Amniotic epithelial cell (primary cell): ENCODE results near the gene GPNMB.

ENCODE experiments used
- DNase-seq: peaks from one replicate; pipeline ENCODE4 v3.0.0-alpha.2; 2010; ENCODE audit warnings: low read depth

The GPNMB gene

DNA sequence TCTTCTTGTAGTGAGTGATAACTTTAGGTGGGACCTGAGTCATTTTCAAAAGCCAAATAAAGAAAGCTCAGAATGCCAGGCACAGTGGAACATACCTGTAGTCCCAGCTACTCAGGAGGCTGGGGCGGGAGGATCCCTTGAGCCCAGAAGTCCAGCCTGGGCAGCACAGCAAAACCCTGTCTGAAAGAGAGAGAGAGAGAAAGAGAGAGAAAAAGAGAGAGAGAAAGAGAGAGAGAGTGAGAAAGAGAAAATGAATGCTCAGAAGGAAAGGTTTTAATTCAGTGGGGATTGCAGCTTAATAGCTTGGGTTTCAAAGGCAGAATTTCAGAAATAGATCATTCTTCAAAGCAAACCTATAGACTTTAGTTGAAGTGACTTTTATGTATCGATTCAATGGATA, 25.7 kb downstream of the GPNMB start:
- no peak for DNase-seq

DNA sequence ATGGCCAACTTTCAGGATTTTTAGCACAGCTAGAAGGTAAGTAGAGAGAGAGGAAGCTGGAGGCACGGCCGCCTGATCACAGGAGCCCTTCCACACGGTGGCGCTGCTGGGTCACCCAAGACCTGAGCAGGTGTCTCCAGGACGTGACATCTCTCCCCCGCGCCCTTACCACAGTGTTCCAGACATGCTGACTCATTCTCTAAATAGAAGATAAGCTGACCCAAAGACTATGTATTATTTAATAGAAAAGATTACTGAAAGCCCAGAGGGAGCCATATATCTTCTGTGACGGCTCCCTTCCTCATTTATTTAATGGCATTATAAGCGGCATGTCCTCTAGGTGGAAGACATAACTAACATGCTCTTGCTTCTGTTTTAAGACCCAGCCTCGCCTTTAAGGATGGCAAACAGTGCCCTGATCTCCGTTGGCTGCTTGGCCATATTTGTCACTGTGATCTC, 26.6 kb downstream of the GPNMB start:
- peak; percentile 96 for DNase-seq

DNA sequence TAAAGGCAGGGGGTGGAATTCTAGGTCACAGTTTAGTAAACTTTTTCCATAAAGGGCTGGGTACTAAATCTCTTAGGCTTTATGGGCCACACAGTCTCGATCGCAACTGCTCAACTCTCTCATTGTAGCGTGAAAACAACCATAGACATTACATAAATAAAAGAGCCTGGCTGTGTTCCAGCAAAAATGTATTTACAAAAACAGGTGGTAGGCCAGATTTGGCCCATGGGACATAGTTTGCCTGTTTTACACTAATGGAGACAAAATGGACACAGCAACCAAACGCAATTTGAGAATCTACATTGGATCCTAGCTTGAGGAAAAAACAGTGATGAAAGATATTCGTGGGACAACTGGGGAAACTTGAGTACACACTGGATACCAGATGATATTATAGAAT, 29.3 kb downstream of the GPNMB start:
- no peak for DNase-seq

DNA sequence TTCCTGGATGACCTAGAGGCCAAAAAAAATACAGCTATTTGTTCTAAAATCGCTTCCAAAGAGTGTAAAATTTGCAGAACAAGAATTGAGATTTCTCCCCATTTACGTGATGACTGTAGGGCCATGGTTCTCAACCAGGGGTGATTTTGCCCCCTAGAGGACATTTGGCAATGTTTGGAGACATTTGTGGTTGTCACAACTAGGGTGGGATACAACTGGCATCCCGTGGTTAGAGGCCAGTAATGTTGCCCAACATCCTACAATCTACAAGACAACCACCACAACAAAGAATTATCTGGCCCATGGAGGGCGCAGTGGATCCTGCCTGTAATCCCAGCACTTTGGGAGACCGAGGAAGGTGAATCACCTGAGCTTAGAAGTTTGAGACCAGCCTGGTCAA, 29.8 kb downstream of the GPNMB start:
- DNase-seq, result peak; percentile 25

DNA sequence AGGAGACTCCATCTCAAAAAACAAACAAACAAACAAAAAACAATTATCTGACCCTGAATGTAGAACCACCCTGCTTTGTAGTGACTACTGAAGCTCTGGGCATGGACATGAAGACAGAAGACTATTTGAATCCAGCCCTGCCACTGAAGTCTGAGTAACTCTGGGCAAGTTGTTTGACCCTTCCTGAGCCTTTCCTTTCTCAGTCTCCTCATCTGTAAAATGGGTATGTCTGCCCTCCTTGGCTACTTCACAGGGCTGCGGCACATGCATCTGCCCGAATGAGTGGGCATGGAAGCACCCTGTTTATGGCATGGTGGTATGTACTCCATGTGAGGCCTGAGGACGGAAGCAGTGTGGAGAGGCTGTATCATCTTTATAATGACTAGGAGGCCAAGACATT, 30.4 kb downstream of the GPNMB start:
- DNase-seq, result no peak

DNA sequence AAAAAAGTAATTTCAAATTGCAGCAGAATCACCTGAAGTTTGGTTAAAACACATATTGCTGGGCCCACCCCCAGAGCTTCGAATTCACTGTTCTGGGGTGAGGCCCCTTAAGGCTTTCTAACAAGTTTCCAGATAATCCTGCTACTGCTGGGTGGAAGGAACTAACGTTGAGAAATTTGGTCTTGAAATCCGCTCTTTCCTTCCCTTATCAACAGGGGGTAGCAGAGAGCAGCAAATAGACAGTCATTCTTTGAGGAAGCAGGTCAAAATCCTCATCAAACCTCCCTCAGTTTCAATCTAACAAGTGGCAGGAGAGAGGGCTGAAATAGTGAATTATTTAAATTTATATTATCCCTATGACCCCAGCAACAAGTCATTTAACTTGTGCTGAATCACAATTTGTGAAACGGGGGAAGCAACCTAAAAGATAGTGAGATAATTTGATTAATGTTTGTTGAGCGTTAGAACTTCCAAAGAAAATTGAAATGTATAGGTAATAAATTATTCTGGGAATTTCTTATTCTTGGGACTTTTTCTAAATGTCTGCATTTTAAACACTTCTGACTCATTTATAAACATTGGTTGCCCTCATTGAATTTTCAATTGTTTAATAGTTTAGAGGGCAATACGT, 30.9 kb downstream of the GPNMB start:
- peak; percentile 69 for DNase-seq

DNA sequence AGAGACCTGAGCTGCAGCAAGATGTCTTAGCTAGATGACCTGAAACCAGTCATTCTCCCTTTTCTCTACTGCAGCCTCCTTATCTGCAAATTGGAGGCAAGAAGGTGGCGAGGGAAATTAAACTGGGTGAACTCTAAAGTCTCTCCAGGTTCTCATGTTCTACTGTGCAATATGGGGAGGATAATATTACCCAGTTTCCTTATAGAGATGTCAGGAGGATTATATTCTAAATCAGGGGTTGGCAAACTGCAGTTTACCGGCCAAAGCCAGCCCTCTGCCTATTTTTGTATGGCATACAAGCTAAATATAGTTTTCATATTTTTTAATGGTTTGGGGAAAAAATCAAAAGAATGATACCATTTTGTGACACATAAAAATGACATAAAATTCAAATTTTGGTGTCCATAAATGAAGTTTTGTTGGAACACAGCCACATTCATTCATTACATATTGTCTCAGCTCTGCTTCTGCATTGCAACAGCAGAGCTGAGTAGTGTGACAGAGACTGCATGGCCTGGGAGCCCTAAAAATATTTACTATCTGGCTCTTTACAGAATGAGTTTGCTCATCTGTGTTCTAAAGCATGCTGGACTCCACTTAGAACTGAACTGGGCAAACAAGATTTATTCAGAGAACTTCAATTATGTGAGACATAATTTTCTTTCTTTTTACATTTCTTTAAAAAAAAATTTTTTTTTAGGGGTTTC, 33.4 kb downstream of the GPNMB start:
- no peak for DNase-seq

DNA sequence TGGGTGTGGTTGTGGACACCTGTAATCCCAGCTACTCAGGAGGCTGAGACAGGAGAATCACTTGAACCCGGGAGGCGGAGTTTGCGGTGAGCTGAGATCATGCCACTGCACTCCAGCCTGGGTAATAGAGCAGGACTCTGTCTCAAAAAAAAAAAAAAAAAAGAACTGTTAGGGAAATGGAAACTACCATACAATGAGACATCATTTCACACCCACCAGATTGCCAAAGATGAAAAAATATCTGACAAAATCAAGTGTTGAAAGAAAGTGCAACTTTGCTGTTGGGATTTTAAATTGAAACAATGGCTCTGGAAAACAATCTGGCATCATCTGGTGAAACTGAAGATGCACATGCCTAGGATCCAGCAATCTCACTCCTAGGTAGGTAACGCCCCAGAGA, 36.5 kb downstream of the GPNMB start:
- DNase-seq, result no peak

DNA sequence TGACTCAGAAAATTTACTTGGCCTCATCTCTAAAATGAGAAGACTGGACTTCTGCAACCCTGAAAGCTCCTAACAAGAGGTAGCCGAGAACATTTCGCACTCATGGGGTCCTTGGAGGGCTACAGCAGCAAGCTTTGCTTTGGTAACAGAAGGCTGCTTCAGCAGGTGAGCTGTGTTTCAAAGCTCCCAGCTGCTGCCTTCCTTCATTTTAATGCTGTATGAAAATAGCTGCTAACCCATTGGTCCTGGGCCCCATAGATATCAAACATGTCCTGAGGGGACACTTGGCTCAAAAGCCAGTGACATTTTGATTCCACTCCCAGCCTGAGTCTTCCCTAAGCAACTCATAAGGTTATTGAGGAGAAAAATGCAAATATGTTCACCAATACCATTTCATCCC, 38.3 kb downstream of the GPNMB start:
- no peak for DNase-seq

DNA sequence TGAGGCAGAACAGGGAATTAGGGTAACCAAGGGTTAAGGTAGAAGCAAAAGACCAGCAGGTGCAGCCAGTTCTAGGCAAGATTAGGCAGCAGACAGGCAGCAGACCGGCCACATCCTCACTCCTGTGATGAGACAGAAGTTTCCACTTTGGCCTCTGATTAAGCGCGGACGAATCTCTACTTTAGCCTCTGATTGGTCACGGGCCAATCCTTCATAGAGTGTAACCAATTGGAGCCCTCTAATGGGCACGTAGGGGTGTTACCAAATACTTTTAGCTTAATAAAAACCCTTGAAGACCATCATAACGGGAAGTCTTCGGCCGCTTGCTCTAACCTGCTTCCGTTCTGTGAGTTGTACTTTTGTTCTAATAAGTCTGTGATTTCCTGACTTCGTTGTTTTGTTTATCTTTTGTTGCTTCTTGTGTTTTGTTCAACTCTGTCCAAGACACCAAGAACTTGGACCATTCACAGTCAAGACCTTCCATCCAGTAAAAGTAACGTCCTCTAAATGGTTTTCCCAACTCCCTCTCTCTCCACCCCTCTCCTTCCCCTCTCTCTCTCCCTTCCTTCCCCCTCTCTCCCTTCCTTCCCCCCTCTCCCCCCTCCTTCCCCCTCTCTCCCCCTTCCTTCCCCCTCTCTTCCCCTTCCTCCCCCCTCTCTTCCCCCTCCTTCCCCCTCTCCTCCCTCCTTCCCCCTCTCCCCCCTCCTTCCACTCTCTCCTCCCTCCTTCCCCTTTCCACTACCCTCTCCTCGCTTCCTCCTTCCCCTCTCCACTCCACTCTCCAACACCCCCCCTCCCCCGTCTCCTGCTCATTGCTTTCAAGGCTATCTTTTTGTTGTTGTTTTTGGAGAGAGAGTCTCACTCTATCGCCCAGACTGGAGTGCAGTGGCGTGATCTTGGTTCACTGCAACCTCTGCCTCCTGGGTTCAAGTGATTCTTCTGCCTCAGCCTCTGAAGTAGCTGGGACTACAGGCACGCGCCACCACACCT, 39.4 kb downstream of the GPNMB start:
- DNase-seq, result no peak

DNA sequence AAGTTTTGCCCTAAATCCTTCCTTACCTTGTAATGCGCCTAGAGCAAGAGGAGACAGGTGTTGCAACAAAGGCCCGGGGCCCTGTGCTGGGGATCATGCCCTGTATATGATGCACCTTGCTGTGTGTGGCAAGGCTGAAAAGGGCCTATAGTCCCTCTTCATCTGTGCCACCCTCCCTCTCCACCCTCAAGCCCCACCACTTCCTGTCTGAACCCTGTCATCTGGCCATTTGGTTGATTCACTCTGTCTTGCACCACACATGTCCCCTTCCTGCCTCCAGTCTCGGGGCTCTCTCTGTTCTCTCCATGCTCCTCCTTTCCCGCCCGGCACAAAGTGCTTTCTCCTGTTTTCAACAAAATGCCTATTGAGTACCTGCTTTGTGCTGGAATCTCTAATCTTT, 41.0 kb downstream of the GPNMB start:
- no peak for DNase-seq

DNA sequence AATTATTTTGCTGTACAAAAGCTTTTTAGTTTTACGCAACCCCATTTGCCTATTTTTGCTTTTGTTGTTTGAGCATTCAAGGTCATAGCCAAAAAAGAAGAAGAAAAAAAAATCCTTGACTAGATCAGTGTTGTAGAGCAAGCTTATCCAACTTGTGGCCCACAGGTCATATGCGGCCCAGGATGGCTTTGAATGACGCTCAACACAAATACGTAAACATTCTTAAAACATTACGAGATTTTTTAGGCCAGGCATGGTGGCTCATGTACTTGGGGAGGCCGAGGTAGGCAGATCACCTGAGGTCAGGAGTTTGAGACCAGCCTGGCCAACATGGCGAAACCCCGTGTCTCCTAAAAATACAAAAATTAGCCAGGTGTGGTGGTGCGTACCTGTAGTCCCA, 44.4 kb downstream of the GPNMB start:
- DNase-seq, result no peak

DNA sequence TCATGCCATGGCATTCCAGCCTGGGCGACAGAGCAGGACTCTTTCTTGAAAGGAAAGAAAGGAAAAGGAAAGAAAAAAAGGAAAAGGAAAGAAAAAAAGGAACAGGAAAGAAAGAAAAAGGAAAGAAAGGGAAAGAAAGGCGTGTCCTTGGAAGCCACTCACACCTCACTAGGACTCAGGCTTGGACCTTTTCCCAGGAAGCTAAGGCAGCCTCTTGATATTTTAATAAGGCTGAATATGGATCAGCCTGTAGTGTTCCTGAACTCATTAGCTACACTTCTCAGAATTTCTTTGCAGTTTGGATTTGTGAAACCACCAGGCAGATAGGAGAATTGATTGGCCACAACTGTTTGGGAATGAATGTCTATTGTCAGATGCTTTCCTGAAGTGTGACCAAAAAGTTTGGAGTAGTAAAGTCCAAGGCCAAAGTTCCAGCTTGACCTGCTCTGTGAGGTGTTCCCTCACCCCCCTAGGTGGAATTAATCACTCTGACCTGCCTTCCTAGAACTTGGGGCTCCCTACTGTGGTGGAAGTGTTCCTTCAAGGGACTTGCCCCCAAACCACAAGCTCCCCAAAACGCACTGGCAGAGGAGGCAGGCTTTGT, 45.5 kb downstream of the GPNMB start:
- no peak for DNase-seq

DNA sequence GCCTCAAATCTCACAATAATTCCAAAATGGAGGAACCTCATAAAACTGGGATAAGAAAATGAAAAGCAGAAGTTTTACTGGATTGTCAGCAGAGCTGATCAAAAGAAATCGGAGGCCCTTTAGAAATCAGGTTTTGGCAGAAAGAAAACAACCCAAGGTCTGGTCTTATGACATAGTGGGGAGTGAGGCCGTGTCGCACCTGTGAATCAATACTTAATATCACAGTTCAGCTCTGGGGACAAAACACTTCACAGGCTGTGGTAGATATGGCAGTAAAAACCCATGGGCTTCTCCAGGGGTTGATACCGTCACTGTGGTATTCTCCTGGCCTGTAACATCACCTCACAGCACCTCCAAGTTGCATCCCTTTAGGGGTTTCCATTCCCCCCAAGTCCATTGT, 46.0 kb downstream of the GPNMB start:
- DNase-seq, result no peak

DNA sequence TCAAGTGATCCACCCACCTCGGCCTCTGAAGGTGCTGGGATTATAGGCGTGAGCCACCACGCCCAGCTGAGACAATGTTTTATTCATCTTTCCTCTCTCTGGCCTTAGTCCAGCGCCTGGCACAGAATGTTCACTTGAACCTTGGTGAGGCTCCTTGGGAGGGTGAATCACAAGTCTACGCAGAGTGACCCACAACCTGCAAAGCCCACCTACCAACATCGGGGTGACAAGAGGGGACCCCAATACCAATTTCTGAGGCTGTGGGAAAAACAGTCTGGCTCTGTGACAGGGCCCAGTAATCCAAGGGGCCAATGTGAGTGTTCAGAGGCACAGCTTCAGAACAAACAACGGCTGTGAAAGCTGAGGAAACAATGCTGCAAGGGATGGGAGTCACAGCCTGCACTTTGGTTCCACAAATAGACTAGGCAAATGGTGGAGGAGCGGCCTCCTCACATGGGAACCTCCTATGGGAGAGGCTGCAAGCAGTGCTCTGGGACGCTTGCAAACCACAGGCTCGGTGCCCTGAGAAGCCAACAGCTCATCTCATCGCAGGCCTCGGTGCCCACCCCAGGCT, 47.0 kb downstream of the GPNMB start:
- no peak for DNase-seq

DNA sequence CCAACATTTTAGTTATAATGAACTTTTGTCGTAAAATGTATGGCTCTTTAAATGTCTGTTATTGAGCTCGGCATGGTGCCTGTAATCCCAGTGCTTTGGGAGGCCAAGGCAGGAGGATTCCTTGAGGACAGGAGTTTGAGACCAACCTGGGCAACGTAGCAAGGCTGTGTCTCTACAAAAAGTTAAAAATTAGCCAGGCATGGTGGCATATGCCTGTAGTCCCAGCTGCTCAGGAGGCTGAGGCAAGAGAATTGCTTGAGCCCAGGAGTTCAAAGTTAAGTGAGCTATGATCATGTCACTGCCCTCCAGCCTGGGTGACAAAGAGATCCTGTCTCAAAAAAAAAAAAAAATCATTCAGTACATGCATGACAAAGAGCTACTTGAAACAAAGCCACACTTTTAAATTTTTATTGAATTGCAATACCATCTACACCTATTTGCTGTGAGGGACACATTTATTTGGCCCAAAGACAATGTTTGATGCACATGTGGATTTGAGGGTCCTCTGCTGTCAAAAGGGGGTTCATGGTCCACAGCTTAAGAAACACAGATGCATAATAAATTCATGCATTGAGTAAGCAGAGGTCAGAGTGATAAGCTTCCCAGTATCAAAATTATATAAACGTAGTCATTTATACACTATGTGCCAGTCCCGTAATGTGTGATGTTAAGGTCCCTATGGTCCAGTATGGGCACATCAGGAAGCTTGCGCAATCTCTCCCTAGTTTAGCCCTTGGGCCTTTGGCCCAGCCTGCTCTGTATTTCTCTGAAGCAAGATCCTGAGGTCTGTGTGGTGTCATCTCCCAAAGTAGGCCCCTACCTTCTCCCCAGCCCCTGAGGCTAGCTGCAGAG, 48.2 kb downstream of the GPNMB start:
- DNase-seq, result no peak

DNA sequence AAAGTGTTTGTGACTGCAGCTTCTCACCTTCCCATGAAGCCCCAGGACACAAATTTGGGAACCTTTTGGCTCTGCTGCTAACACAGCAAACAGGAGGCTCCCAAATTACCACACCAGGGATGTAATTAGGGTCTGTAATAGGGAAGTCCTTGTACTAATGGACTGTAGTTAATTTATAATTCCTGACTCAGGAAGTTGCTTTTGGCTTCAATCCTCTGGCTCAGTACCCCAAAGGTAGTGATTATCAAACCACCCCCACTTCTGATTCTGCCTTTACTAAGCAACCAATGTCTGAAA, 48.8 kb downstream of the GPNMB start:
- DNase-seq, result no peak

DNA sequence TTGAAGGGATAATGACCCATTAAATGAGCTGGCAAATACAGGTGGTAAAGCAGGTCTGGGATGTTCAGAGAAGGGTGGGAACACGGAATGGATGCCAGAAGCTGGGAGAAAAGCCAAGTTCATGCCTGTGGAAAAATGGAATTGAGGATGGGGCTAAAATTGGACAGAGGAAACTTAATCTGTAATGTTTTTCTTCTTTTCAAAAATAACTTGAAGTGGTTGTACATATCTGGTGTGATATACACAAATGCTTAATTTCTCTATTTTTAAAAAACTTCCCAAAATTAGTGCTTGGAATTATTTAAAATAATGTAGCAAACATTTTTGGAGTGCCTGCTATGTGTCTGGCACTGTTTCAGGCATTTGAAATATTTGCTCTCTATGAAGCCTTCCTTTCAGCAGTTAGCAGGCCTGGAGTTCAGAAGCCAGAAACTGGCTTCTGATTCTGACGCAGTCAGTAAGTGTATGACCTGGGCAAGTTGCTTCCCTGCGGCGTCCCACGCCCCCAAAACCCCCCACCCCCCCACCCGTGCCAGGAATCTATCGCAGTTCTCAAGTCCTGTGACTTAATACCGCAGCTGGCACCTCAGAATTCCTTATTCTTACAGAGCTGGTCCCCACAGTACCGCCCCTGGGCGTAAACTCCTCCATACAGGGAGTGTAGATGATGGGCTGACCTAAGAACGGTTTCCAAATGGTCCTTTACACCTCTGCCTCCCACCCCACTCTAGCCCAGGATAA, 51.7 kb downstream of the GPNMB start:
- peak; percentile 55 for DNase-seq

DNA sequence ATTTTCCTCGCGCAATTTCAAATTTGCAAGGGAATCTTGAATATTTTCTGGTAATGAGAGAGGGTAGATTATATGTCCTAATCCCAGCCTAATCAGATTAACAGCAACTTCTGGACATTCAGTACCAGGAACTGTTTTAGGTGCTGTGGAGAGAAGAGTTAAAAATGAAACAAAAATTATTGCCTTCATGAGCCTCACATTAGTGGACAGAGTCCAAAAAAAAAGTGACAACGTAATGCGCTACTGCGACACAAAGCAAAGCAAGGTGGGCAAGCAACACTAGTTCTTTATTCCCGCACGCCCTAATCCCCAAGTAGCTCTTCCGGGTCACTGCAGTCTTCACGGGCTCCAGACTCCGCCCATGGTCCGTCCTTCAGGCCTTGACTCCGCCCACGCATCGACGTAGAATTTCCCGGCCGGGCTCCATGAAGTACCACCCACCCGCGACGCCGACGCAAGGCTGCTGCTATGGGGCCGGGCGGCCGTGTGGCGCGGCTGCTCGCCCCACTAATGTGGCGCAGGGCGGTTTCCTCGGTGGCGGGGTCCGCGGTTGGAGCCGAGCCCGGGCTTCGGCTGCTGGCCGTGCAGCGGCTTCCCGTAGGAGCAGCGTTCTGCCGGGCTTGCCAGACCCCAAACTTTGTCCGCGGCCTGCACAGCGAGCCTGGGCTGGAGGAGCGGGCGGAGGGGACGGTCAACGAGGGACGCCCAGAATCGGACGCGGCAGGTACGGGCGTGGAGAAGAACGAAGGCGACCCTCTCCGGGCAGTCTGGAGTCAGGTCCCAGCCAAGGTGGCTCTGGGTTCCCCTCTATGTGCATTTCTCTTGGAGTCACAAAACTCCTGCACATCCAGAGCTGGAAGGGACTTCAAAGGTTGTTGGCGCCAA, 52.6 kb downstream of the GPNMB start, which contains the start of gene MALSU1:
Gene MALSU1, plus strand, starts transcription at position 455 of the 885 bp plus-strand sequence. Its CDS starts 14 bp downstream, at position 469.
- peak; percentile 95 for DNase-seq
